ENCODE results near the gene TXNDC12.

TXNDC12 gene

DNA sequence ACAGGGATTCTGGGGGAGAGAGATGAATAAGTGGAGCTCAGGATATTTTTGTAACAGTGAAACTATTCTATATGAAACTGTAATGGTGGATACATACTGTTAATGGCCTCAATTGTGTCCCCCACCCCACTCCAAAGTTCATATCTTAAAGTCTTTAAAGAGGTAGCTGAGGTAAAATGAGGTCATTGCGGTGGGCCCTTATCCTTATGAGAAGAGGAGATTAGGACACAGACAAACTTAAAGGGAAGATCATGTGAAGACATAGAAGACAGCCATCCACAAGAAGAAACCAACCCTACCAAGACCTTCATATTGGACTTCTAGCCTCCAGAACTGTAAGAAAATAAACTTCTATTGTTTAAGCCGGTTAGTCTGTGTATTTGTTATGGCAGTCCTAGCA is 9.8 kb downstream of the TXNDC12 start:
- no peak for DNase-seq (ENCODE audit: low read depth)
- no peak overlapping the region for H3K4me3 ChIP-seq (ENCODE audit: low read depth, low read length)
- TF ChIP-seq, protein P1, sequence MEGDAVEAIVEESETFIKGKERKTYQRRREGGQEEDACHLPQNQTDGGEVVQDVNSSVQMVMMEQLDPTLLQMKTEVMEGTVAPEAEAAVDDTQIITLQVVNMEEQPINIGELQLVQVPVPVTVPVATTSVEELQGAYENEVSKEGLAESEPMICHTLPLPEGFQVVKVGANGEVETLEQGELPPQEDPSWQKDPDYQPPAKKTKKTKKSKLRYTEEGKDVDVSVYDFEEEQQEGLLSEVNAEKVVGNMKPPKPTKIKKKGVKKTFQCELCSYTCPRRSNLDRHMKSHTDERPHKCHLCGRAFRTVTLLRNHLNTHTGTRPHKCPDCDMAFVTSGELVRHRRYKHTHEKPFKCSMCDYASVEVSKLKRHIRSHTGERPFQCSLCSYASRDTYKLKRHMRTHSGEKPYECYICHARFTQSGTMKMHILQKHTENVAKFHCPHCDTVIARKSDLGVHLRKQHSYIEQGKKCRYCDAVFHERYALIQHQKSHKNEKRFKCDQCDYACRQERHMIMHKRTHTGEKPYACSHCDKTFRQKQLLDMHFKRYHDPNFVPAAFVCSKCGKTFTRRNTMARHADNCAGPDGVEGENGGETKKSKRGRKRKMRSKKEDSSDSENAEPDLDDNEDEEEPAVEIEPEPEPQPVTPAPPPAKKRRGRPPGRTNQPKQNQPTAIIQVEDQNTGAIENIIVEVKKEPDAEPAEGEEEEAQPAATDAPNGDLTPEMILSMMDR (IDR thresholded peaks at IDR 0.05; ENCODE audit: control insufficient read depth, extremely low read depth, insufficient read depth), result no peak

DNA sequence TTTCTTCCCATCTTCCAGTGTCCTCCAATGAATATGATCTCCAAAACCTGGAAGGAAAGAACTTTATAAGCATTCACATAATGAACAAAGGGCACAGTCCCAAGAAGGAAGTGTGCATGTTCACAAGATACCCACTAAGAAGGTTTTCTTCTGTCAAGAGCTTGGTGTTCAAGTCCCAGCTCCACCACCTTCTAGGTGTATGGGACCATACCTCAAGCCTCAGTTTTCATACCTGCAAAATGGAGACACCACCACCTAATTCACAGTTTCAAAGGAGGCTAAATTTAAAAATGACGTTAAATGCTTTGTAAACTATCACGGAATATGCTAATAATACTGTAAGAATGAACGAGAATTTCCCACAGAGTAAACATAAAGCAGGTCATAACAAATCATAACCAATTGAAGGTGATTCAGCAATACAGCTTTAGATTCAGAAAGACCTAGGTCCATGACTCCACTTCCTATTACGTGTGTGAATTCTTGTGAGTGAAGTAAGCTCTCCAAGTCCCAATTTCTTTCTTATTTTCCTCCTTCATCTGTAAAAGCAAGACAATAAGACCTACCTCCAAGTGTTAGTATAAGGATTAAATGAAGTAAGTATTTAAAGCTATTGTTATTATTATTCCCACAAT is 13.3 kb downstream of the TXNDC12 start:
- no peak for DNase-seq (ENCODE audit: low read depth)
- TF ChIP-seq, protein P1 (IDR thresholded peaks at IDR 0.05; ENCODE audit: control insufficient read depth, extremely low read depth, insufficient read depth), result no peak
- H3K4me3 ChIP-seq (ENCODE audit: low read depth, low read length), result no peak overlapping the region

DNA sequence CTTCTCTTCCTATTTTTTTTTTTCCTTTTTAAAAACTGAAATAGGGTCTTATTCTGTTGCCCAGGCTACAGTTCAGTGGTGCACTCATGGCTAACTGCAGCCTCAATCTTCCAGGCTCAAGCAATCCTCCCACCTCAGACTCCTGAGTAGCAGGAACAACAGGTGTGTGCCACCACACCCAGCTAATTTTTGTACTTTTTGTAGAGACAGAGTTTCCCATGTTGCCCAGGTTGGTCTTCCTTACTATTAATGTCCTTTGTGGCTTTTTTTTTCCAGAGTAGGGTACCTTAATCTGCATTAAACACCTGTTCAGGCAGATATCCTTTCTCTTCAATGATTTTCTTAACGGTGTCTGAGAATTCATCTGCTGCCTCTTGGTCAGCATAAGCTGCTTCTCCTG is 17.1 kb downstream of the TXNDC12 start:
- no peak for DNase-seq (ENCODE audit: low read depth)
- no peak overlapping the region for H3K4me3 ChIP-seq (ENCODE audit: low read depth, low read length)
- TF ChIP-seq, protein P1 (IDR thresholded peaks at IDR 0.05; ENCODE audit: control insufficient read depth, extremely low read depth, insufficient read depth), result no peak

DNA sequence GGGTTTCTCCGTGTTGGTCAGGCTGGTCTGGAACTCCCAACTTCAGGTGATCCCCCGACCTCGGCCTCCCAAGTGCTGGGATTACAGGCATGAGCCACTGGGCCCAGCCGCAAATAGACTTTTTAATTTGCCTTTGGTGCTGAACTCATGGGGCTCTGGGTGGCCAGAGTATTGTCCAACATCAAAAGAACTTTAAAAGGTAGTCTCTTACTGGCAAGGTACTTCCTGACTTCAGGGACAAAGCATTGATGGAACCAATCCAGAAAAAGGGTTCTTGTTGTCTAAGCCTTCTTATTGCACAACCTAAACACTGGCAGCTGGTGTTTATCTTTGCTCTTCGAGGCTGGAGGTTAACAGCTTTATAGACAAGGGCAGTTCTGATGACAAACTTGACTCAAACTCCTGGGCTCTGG is 17.6 kb downstream of the TXNDC12 start:
- TF ChIP-seq, protein P1 (IDR thresholded peaks at IDR 0.05; ENCODE audit: control insufficient read depth, extremely low read depth, insufficient read depth), result no peak
- no peak overlapping the region for H3K4me3 ChIP-seq (ENCODE audit: low read depth, low read length)
- DNase-seq (ENCODE audit: low read depth), result peak; percentile 91

DNA sequence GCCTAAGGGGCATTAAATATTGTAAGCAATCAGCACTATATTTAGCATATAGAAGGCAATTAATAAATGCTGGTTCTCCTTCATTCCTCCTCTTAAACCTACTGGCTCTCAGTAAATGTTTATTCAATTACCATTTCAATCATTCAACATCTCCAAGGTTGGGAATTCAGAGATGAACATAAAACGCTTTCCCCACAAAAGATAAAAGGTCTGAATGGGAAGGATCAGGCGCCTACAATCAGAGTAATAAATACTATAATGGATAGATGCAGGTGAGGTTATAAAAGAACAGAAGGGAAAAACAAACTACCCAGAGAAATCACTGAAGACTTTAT is 21.0 kb downstream of the TXNDC12 start:
- TF ChIP-seq, protein P1 (IDR thresholded peaks at IDR 0.05; ENCODE audit: control insufficient read depth, extremely low read depth, insufficient read depth), result no peak
- peak overlapping the region; percentile 89 for H3K4me3 ChIP-seq (ENCODE audit: low read depth, low read length)

DNA sequence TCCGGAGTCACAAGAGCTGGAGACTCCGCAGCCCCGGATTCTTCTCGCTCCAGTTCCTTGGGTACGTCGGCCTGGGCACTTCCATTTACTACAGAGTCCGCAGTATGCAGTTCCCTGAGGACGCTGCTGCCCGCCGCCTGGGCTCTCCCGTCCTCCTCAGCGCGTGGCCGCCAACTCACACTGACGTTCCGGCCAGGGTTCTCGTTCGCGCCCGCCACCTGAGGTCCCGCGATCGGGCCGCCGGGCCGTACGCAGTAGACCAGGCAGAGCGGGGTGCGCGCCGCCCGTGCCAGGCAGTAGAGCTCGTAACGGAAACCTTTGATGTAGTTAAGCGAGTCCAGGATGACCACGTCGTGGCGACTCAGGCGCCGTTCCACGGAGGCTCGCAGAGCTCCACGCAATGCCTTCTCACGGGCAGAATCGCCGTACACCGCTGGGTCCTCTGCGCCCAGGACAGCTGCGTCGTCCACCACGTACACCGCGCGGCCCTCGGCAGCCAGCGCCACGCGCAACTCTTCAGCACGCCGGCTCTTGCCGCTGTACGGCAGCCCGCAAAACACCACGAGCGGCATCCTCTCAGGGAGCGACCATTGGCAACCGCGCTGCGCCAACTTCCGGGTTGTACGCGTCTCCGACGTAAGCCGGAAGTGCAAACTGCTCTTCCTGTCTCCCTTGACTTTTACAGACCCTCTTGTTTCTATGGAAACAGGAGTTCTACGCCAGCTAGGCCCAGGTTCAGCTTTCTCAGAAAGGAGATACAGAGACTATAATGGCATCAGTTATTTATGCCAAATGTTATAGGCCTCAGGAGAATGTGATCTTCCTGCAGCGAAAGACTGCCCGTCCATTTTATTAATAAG is 21.6 kb downstream of the TXNDC12 start, which contains the start of gene KTI12:
KTI12 (minus strand) TSS at position 621 of the 860 bp plus-strand sequence; CDS start at position 572, 49 bp downstream.
- TF ChIP-seq, protein P1 (IDR thresholded peaks at IDR 0.05; ENCODE audit: control insufficient read depth, extremely low read depth, insufficient read depth), result no peak
- DNase-seq (ENCODE audit: low read depth), result peak; percentile 67
- peak within 1 kb of the TSS; percentile 89 for H3K4me3 ChIP-seq (ENCODE audit: low read depth, low read length)

More for the DNA sequence above, 21.0 kb downstream of the TXNDC12 start:
- DNase-seq (ENCODE audit: low read depth), result no peak
